Measurements from ENCODE around the gene NDUFAF3.

- TF ChIP-seq TSHZ2 (CRISPR knock-in tag; IDR thresholded peaks at IDR 0.05) (no peak), ZNF70 (CRISPR knock-in tag; IDR thresholded peaks at IDR 0.05) (no peak), PATZ1 (CRISPR knock-in tag; IDR thresholded peaks at IDR 0.05; ENCODE audit: borderline replicate concordance) (no peak), ZNF565 (CRISPR knock-in tag; conservative IDR thresholded peaks at IDR 0.05; ENCODE audit: low read depth) (no peak), GLIS3 (CRISPR knock-in tag; IDR thresholded peaks at IDR 0.05) (no peak), ZFP30 (CRISPR knock-in tag; IDR thresholded peaks at IDR 0.05) (no peak), OSR1 (CRISPR knock-in tag; IDR thresholded peaks at IDR 0.05) (no peak), ISL1 (CRISPR knock-in tag; IDR thresholded peaks at IDR 0.05) (no peak)
Measured at GRCh38 chr3:49053543-49053942, 31.6 kb downstream of the NDUFAF3 start.
